Loucy (cell line): ENCODE measurements around the gene HS3ST3B1.

Source experiments
- EZH2phosphoT487 ChIP-seq: fragments of 200-600 bp; IDR thresholded peaks from 2 replicates; pipeline ENCODE4 v1.6.1; 2018; ENCODE audit warnings: antibody characterized with exemption, mild to moderate bottlenecking, moderate library complexity, borderline replicate concordance
- TF ChIP-seq, protein P1 (sequence below): fragments of 200-600 bp; sonication (generic); conservative IDR thresholded peaks from 2 replicates; pipeline ENCODE4 v1.5.1; 2014; ENCODE audit warnings: mild to moderate bottlenecking, antibody characterized with exemption, low read length

DNA sequence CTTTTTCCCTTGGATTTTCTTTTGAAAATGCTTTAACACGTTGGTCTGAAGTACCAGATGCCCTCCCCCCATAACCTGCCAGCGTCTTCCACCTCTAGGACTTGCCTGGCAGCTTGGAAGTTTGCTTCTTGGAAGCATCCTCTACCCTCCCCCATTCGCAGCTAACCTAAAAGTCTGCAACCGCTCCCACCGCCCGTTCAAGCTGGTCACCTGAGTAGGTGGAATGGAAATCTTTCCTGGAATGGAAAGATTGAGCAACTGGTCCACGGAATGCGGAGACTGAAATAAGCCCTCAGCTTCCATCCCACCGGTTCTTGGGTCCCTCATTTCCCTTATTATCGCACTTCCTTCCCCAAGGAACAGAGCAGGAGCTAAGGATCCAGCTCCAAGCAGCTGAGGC lies 31.4 kb downstream of the HS3ST3B1 start:
- TF ChIP-seq, protein P1, sequence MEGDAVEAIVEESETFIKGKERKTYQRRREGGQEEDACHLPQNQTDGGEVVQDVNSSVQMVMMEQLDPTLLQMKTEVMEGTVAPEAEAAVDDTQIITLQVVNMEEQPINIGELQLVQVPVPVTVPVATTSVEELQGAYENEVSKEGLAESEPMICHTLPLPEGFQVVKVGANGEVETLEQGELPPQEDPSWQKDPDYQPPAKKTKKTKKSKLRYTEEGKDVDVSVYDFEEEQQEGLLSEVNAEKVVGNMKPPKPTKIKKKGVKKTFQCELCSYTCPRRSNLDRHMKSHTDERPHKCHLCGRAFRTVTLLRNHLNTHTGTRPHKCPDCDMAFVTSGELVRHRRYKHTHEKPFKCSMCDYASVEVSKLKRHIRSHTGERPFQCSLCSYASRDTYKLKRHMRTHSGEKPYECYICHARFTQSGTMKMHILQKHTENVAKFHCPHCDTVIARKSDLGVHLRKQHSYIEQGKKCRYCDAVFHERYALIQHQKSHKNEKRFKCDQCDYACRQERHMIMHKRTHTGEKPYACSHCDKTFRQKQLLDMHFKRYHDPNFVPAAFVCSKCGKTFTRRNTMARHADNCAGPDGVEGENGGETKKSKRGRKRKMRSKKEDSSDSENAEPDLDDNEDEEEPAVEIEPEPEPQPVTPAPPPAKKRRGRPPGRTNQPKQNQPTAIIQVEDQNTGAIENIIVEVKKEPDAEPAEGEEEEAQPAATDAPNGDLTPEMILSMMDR: no peak
- TF ChIP-seq EZH2phosphoT487: no peak
